ENCODE measurements around the gene DARS2. TPM values are rescaled to one million over a fixed set of nuclear protein-coding genes. Genes with fewer than 3 reads are reported as not detected.

The DARS2 gene
- polyA plus RNA-seq, 4 donors = 5.1 to 22.3 (median 13.0) TPM

- DNase-seq = no peak
- Histone ChIP-seq H3K9me3 (ENCODE audit: control insufficient read depth in 2 of 2, insufficient read depth in 1 of 2, low read depth in 1 of 2, low read length in 1 of 2) (no peaks in the 10 kb centered on the region), H3K27me3 (ENCODE audit: control insufficient read depth in 3 of 3, insufficient read depth in 3 of 3, low read length in 3 of 3) (no peaks in the 10 kb centered on the region), H3K4me3 (ENCODE audit: low read depth in 1 of 3, low read length in 3 of 3) (peak overlapping the region in 1 of 3 donors; percentile 8), H3K4me1 (ENCODE audit: control insufficient read depth in 3 of 3, insufficient read depth in 2 of 3, low read depth in 1 of 3, low read length in 2 of 3) (peaks cover 0 to 6% (median 5%) of the 10 kb centered on the region in 3 donors), H3K36me3 (ENCODE audit: control insufficient read depth in 3 of 3, insufficient read depth in 2 of 3, low read depth in 1 of 3, low read length in 3 of 3) (peaks cover 6 to 34% (median 16%) of the 10 kb centered on the region in 3 donors), H3K27ac (ENCODE audit: low read depth in 1 of 3, low read length in 2 of 3) (peak overlapping the region in 1 of 3 donors; percentile 15)
- 64 to 75% (median 70%) methylated on average over 5 of the region's 5 CpGs for WGBS, 3 donors
- no peak for FAIRE-seq
These were observed 39.9 kb downstream of the DARS2 start for GRCh38 chr1:173864179-173864867.

GRCh38 chr1:173865468-173866164, 41.1 kb downstream of the DARS2 start:
- Histone ChIP-seq H3K9me3 (ENCODE audit: control insufficient read depth in 2 of 2, insufficient read depth in 1 of 2, low read depth in 1 of 2, low read length in 1 of 2) (no peaks in the 10 kb centered on the region), H3K4me1 (ENCODE audit: control insufficient read depth in 3 of 3, insufficient read depth in 2 of 3, low read depth in 1 of 3, low read length in 2 of 3) (peaks cover 0 to 14% (median 8%) of the 10 kb centered on the region in 3 donors), H3K36me3 (ENCODE audit: control insufficient read depth in 3 of 3, insufficient read depth in 2 of 3, low read depth in 1 of 3, low read length in 3 of 3) (peaks cover 6 to 34% (median 16%) of the 10 kb centered on the region in 3 donors), H3K4me3 (ENCODE audit: low read depth in 1 of 3, low read length in 3 of 3) (peak overlapping the region in 1 of 3 donors; percentile 94), H3K27me3 (ENCODE audit: control insufficient read depth in 3 of 3, insufficient read depth in 3 of 3, low read length in 3 of 3) (no peaks in the 10 kb centered on the region), H3K27ac (ENCODE audit: low read depth in 1 of 3, low read length in 2 of 3) (peak overlapping the region in 2 of 3 donors; percentile 19 to 43)
- WGBS, 3 donors = 5 to 22% (median 11%) methylated on average over 4 of the region's 4 CpGs
- DNase-seq = no peak
- FAIRE-seq = no peak

- peak in 1 of 2 donors; percentile 21 for DNase-seq
- peaks cover 6 to 32% (median 16%) of the 10 kb centered on the region in 3 donors for H3K36me3 ChIP-seq (ENCODE audit: control insufficient read depth in 3 of 3, insufficient read depth in 2 of 3, low read depth in 1 of 3, low read length in 3 of 3)
- peak overlapping the region; percentile 49 to 94 (median 57) for H3K4me3 ChIP-seq (ENCODE audit: low read depth in 1 of 3, low read length in 3 of 3)
- WGBS, 3 donors = 2 to 12% (median 4%) methylated on average over 2 of the region's 2 CpGs
- H3K4me1 ChIP-seq (ENCODE audit: control insufficient read depth in 3 of 3, insufficient read depth in 2 of 3, low read depth in 1 of 3, low read length in 2 of 3) = peaks cover 3 to 17% (median 10%) of the 10 kb centered on the region in 3 donors
- H3K27me3 ChIP-seq (ENCODE audit: control insufficient read depth in 3 of 3, insufficient read depth in 3 of 3, low read length in 3 of 3) = no peaks in the 10 kb centered on the region
- no peak for FAIRE-seq
- H3K27ac ChIP-seq (ENCODE audit: low read depth in 1 of 3, low read length in 2 of 3) = peak overlapping the region in 2 of 3 donors; percentile 37 to 81
- H3K9me3 ChIP-seq (ENCODE audit: control insufficient read depth in 2 of 2, insufficient read depth in 1 of 2, low read depth in 1 of 2, low read length in 1 of 2) = no peaks in the 10 kb centered on the region
These were observed 42.1 kb downstream of the DARS2 start for GRCh38 chr1:173866413-173867115.

GRCh38 chr1:173867141-173867752, 42.8 kb downstream of the DARS2 start:
- WGBS, 3 donors = 1 to 2% (median 2%) methylated on average over 32 of the region's 32 CpGs
- Histone ChIP-seq H3K27me3 (ENCODE audit: control insufficient read depth in 3 of 3, insufficient read depth in 3 of 3, low read length in 3 of 3) (no peaks in the 10 kb centered on the region), H3K27ac (ENCODE audit: low read depth in 1 of 3, low read length in 2 of 3) (peak overlapping the region; percentile 69 to 84 (median 81)), H3K9me3 (ENCODE audit: control insufficient read depth in 2 of 2, insufficient read depth in 1 of 2, low read depth in 1 of 2, low read length in 1 of 2) (no peaks in the 10 kb centered on the region), H3K4me3 (ENCODE audit: low read depth in 1 of 3, low read length in 3 of 3) (peak overlapping the region; percentile 49 to 94 (median 57)), H3K4me1 (ENCODE audit: control insufficient read depth in 3 of 3, insufficient read depth in 2 of 3, low read depth in 1 of 3, low read length in 2 of 3) (peaks cover 3 to 17% (median 10%) of the 10 kb centered on the region in 3 donors), H3K36me3 (ENCODE audit: control insufficient read depth in 3 of 3, insufficient read depth in 2 of 3, low read depth in 1 of 3, low read length in 3 of 3) (peaks cover 6 to 28% (median 16%) of the 10 kb centered on the region in 3 donors)
- FAIRE-seq = no peak
- DNase-seq = peak in 1 of 2 donors; percentile 15

- Histone ChIP-seq H3K36me3 (ENCODE audit: control insufficient read depth in 3 of 3, insufficient read depth in 2 of 3, low read depth in 1 of 3, low read length in 3 of 3) (peaks cover 2 to 23% (median 13%) of the 10 kb centered on the region in 3 donors), H3K27me3 (ENCODE audit: control insufficient read depth in 3 of 3, insufficient read depth in 3 of 3, low read length in 3 of 3) (no peaks in the 10 kb centered on the region), H3K4me1 (ENCODE audit: control insufficient read depth in 3 of 3, insufficient read depth in 2 of 3, low read depth in 1 of 3, low read length in 2 of 3) (peaks cover 3 to 17% (median 10%) of the 10 kb centered on the region in 3 donors), H3K9me3 (ENCODE audit: control insufficient read depth in 2 of 2, insufficient read depth in 1 of 2, low read depth in 1 of 2, low read length in 1 of 2) (no peaks in the 10 kb centered on the region), H3K4me3 (ENCODE audit: low read depth in 1 of 3, low read length in 3 of 3) (peak within 1 kb of the TSS; percentile 71 to 94 (median 79)), H3K27ac (ENCODE audit: low read depth in 1 of 3, low read length in 2 of 3) (peak within 1 kb of the TSS; percentile 97 to 99 (median 98))
- FAIRE-seq (no peak), DNase-seq (peak; percentile 100)
- WGBS, 3 donors = 0 to 1% (median 0%) methylated on average over 22 to 30 of the region's 30 CpGs
These were observed 43.3 kb downstream of the DARS2 start, which contains the start of gene GAS5 for GRCh38 chr1:173867753-173868265. GAS5 (minus strand) TSS chr1:173867989.

GRCh38 chr1:173868266-173869020, 44.0 kb downstream of the DARS2 start, which contains the start of gene ZBTB37:
ZBTB37 (plus strand) TSS chr1:173868380; CDS start chr1:173870226, 1,846 bp downstream.
- Histone ChIP-seq H3K4me1 (ENCODE audit: control insufficient read depth in 3 of 3, insufficient read depth in 2 of 3, low read depth in 1 of 3, low read length in 2 of 3) (peaks cover 3 to 17% (median 10%) of the 10 kb centered on the region in 3 donors), H3K27ac (ENCODE audit: low read depth in 1 of 3, low read length in 2 of 3) (peak within 1 kb of the TSS; percentile 97 to 99 (median 98)), H3K9me3 (ENCODE audit: control insufficient read depth in 2 of 2, insufficient read depth in 1 of 2, low read depth in 1 of 2, low read length in 1 of 2) (no peaks in the 10 kb centered on the region), H3K27me3 (ENCODE audit: control insufficient read depth in 3 of 3, insufficient read depth in 3 of 3, low read length in 3 of 3) (no peaks in the 10 kb centered on the region), H3K4me3 (ENCODE audit: low read depth in 1 of 3, low read length in 3 of 3) (peak within 1 kb of the TSS; percentile 71 to 94 (median 79)), H3K36me3 (ENCODE audit: control insufficient read depth in 3 of 3, insufficient read depth in 2 of 3, low read depth in 1 of 3, low read length in 3 of 3) (peaks cover 2 to 20% (median 7%) of the 10 kb centered on the region in 3 donors)
- FAIRE-seq (no peak), DNase-seq (peak; percentile 96 to 97)
- whole genome bisulfite sequencing, 3 donors = 0 to 1% (median 1%) methylated on average over 42 to 53 of the region's 53 CpGs

GRCh38 chr1:173869021-173869359, 44.5 kb downstream of the DARS2 start:
- H3K4me3 ChIP-seq (ENCODE audit: low read depth in 1 of 3, low read length in 3 of 3) = peak overlapping the region; percentile 71 to 94 (median 79)
- no peaks in the 10 kb centered on the region for H3K27me3 ChIP-seq (ENCODE audit: control insufficient read depth in 3 of 3, insufficient read depth in 3 of 3, low read length in 3 of 3)
- H3K4me1 ChIP-seq (ENCODE audit: control insufficient read depth in 3 of 3, insufficient read depth in 2 of 3, low read depth in 1 of 3, low read length in 2 of 3) = peaks cover 3 to 17% (median 10%) of the 10 kb centered on the region in 3 donors
- no peaks in the 10 kb centered on the region for H3K9me3 ChIP-seq (ENCODE audit: control insufficient read depth in 2 of 2, insufficient read depth in 1 of 2, low read depth in 1 of 2, low read length in 1 of 2)
- H3K36me3 ChIP-seq (ENCODE audit: control insufficient read depth in 3 of 3, insufficient read depth in 2 of 3, low read depth in 1 of 3, low read length in 3 of 3) = peaks cover 2 to 19% (median 4%) of the 10 kb centered on the region in 3 donors
- peak overlapping the region; percentile 97 to 99 (median 98) for H3K27ac ChIP-seq (ENCODE audit: low read depth in 1 of 3, low read length in 2 of 3)
- WGBS, 3 donors = 1 to 2% (median 1%) methylated on average over 5 of the region's 5 CpGs
- no peak for DNase-seq
- FAIRE-seq = no peak
